Hepatocyte (in vitro differentiated cells): ENCODE results near the gene PTPN4. TPM values are rescaled to one million over a fixed set of nuclear protein-coding genes. Genes with fewer than 3 reads are reported as not detected.
"Not testable (repeated sequence)": the region's sequence is repeated elsewhere in the genome, so short reads cannot be mapped to it uniquely, and the experiment has no call there.

ENCODE experiments used
- DNase-seq: peaks from one replicate; pipeline ENCODE4 v3.0.0-alpha.2; 2016; ENCODE audit warnings: low spot score
- H2AFZ ChIP-seq: fragments of 200-600 bp; sonication (generic); 2 replicates; pipeline ENCODE4 v1.6.0; 2016; ENCODE audit warnings: antibody characterized with exemption, mild to moderate bottlenecking
- H3K27ac ChIP-seq: fragments of 200-600 bp; sonication (generic); 2 replicates; pipeline ENCODE4 v1.5.1; 2016; ENCODE audit warnings: mild to moderate bottlenecking
- H3K27me3 ChIP-seq: fragments of 200-600 bp; sonication (generic); 2 replicates; pipeline ENCODE4 v1.6.1; 2016
- H3K36me3 ChIP-seq: fragments of 200-600 bp; sonication (generic); replicated peaks from 2 replicates; pipeline ENCODE4 v1.5.1; 2016; ENCODE audit warnings: low read depth; ENCODE audit not compliant: insufficient read depth
- H3K4me1 ChIP-seq: fragments of 200-600 bp; sonication (generic); 2 replicates; pipeline ENCODE4 v1.5.1; 2016; ENCODE audit warnings: mild to moderate bottlenecking, moderate library complexity; ENCODE audit not compliant: insufficient read depth
- H3K4me2 ChIP-seq: fragments of 200-600 bp; sonication (generic); 2 replicates; pipeline ENCODE4 v1.6.0; 2016
- H3K4me3 ChIP-seq: fragments of 200-600 bp; sonication (generic); 2 replicates; pipeline ENCODE4 v1.5.1; 2016; ENCODE audit warnings: mild to moderate bottlenecking
- H3K79me2 ChIP-seq: fragments of 200-600 bp; sonication (generic); 2 replicates; pipeline ENCODE4 v1.6.0; 2017; ENCODE audit warnings: mild to moderate bottlenecking
- H3K9me2 ChIP-seq: fragments of 200-600 bp; sonication (generic); replicated peaks from 2 replicates; pipeline ENCODE4 v1.6.0; 2017; ENCODE audit warnings: mild to moderate bottlenecking; ENCODE audit not compliant: insufficient read depth
- H3K9me3 ChIP-seq: fragments of 200-600 bp; sonication (generic); 2 replicates; pipeline ENCODE4 v1.5.1; 2016; ENCODE audit warnings: low read depth, mild to moderate bottlenecking
- H4K20me1 ChIP-seq: fragments of 200-600 bp; sonication (generic); 2 replicates; pipeline ENCODE4 v1.6.0; 2016; ENCODE audit warnings: mild to moderate bottlenecking; ENCODE audit not compliant: insufficient read depth, poor library complexity, severe bottlenecking
- CTCF ChIP-seq: fragments of 200-600 bp; sonication (generic); IDR thresholded peaks from 2 replicates; pipeline ENCODE4 v1.5.1; 2016; ENCODE audit warnings: antibody characterized with exemption, mild to moderate bottlenecking; ENCODE audit not compliant: poor library complexity
- EZH2 ChIP-seq: fragments of 200-600 bp; sonication (generic); IDR thresholded peaks from 2 replicates; pipeline ENCODE4 v1.6.1; 2016; ENCODE audit warnings: antibody characterized with exemption, mild to moderate bottlenecking, borderline replicate concordance
- EZH2phosphoT487 ChIP-seq: fragments of 200-600 bp; sonication (generic); IDR thresholded peaks from one replicate; pipeline ENCODE4 v1.6.1; 2018; ENCODE audit warnings: antibody characterized with exemption, mild to moderate bottlenecking, low read depth, moderate library complexity; ENCODE audit not compliant: unreplicated experiment, severe bottlenecking
- WGBS: methylation state at CpG from one replicate; pipeline ENCODE4 v1.1.6; 2016; ENCODE audit warnings: low lambda C conversion rate; ENCODE audit errors: missing lambda C conversion rate; 5-methylcytosine and 5-hydroxymethylcytosine counted together
- polyA plus RNA-seq: library from polyadenylated mRNA; unstranded; fragments of >200 nt; fragmentation: Nextera tagmentation; extraction: Ambion mirVana; gene quantifications from 2 replicates; pipeline ENCODE4 v1.2.1, GENCODE V29; 2016
- total RNA-seq: library from RNA; depleted of rRNA; stranded (reverse); fragments of >200 nt; gene quantifications from 2 replicates; pipeline ENCODE4 v1.2.3, GENCODE V29; 2014

Gene PTPN4
- total and polyA plus RNA-seq, 2 experiments from 2014 or later = 9.2 to 15.5 TPM

- Histone ChIP-seq H3K4me2 (peak overlapping the region; percentile 31), H3K9me2 (no peaks in the 10 kb centered on the region), H3K27me3 (no peaks in the 10 kb centered on the region), H3K4me1 (no peaks in the 10 kb centered on the region), H3K9me3 (no peaks in the 10 kb centered on the region), H3K79me2 (no peaks in the 10 kb centered on the region), H4K20me1 (no peaks in the 10 kb centered on the region), H2AFZ (no peak overlapping the region), H3K4me3 (no peak overlapping the region), H3K36me3 (no peaks in the 10 kb centered on the region), H3K27ac (peak overlapping the region; percentile 7)
- TF ChIP-seq CTCF = no peak
- no peak for TF ChIP-seq EZH2
- no peak for TF ChIP-seq EZH2phosphoT487
- DNase-seq = no peak
Measured at GRCh38 chr2:119981896-119982295, 222.2 kb downstream of the PTPN4 start.

- 68% methylated on average over 2 of the region's 2 CpGs for WGBS
- Histone ChIP-seq H3K4me1 (no peaks in the 10 kb centered on the region), H3K4me3 (no peak overlapping the region), H3K27ac (peak overlapping the region; percentile 7), H3K36me3 (no peaks in the 10 kb centered on the region), H3K9me2 (no peaks in the 10 kb centered on the region), H3K9me3 (no peaks in the 10 kb centered on the region), H4K20me1 (no peaks in the 10 kb centered on the region), H3K27me3 (no peaks in the 10 kb centered on the region), H2AFZ (no peak overlapping the region), H3K4me2 (peak overlapping the region; percentile 31), H3K79me2 (no peaks in the 10 kb centered on the region)
- no peak for DNase-seq
- TF ChIP-seq EZH2phosphoT487 = no peak
- no peak for TF ChIP-seq CTCF
- no peak for TF ChIP-seq EZH2
Measured at GRCh38 chr2:119982506-119982905, 222.8 kb downstream of the PTPN4 start.

- WGBS = 96% methylated on average over 3 of the region's 3 CpGs
- Histone ChIP-seq H4K20me1 (no peaks in the 10 kb centered on the region), H3K27me3 (no peaks in the 10 kb centered on the region), H3K9me3 (no peaks in the 10 kb centered on the region), H3K27ac (no peak overlapping the region), H3K79me2 (no peaks in the 10 kb centered on the region), H3K4me2 (no peak overlapping the region), H3K36me3 (no peaks in the 10 kb centered on the region), H3K4me3 (no peak overlapping the region), H3K4me1 (no peaks in the 10 kb centered on the region), H2AFZ (no peak overlapping the region), H3K9me2 (no peaks in the 10 kb centered on the region)
- no peak for TF ChIP-seq EZH2phosphoT487
- TF ChIP-seq CTCF = no peak
- no peak for DNase-seq
Measured at GRCh38 chr2:119983108-119983507, 223.4 kb downstream of the PTPN4 start.

- Histone ChIP-seq H3K27me3 (no peaks in the 10 kb centered on the region), H3K9me2 (no peaks in the 10 kb centered on the region), H3K4me1 (no peaks in the 10 kb centered on the region), H3K79me2 (no peaks in the 10 kb centered on the region), H2AFZ (no peak overlapping the region), H3K4me3 (no peak overlapping the region), H4K20me1 (no peaks in the 10 kb centered on the region), H3K36me3 (no peaks in the 10 kb centered on the region), H3K4me2 (no peak overlapping the region), H3K9me3 (no peaks in the 10 kb centered on the region), H3K27ac (no peak overlapping the region)
- no peak for DNase-seq
- TF ChIP-seq EZH2 = no peak
- no peak for TF ChIP-seq EZH2phosphoT487
- no peak for TF ChIP-seq CTCF
- 87% methylated on average over 3 of the region's 3 CpGs for WGBS
Measured at GRCh38 chr2:119996148-119996547, 236.4 kb downstream of the PTPN4 start.

- not testable (repeated sequence) for H3K36me3 ChIP-seq, H3K79me2 ChIP-seq, H3K4me1 ChIP-seq, H3K9me2 ChIP-seq, H3K27me3 ChIP-seq, H2AFZ ChIP-seq, H3K4me3 ChIP-seq, H3K9me3 ChIP-seq, H4K20me1 ChIP-seq, H3K27ac ChIP-seq, DNase-seq
- 77% methylated on average over 50 of the region's 55 CpGs for WGBS
- peak overlapping the region; percentile 68 for H3K4me2 ChIP-seq
Measured at GRCh38 chr2:119996896-119997891, 237.5 kb downstream of the PTPN4 start.
